GM12878 (cell line): ENCODE results near the gene NEDD8. TPM values are rescaled to one million over a fixed set of nuclear protein-coding genes. Genes with fewer than 3 reads are reported as not detected.

ENCODE experiments used
- ATAC-seq: fragments of 200-7000 bp; cut with Tn5 transposase; 3 replicates; pipeline ENCODE4 v1.9.1; 2020; ENCODE audit warnings: mild to moderate bottlenecking, moderate library complexity
- BruUV-seq: library from RNA; stranded (reverse); fragments of 400-500 nt; replicated peaks from 2 replicates; lab custom pipeline; 2021; lab: Mats Ljungman, UMichigan
- CTCF ChIA-PET: fragments of 300-600 bp; sonication (Branson Sonifier 250); formaldehyde crosslinking; extraction: SDS; loops from one replicate; lab custom pipeline; 2021; ENCODE audit warnings: inconsistent platforms; lab: Yijun Ruan, JAX
- POLR2A ChIA-PET: fragments of 350-600 bp; formaldehyde crosslinking; extraction: SDS; loops from one replicate; lab custom pipeline; 2021; ENCODE audit warnings: inconsistent platforms; lab: Charles Lee
- RAD21 ChIA-PET: fragments of 300-600 bp; sonication (Branson Sonifier 250); formaldehyde crosslinking; loops from one replicate; lab custom pipeline; 2023; ENCODE audit warnings: antibody characterized with exemption; ENCODE audit not compliant: unreplicated experiment; lab: Charles Lee
- SMC1A ChIA-PET: fragments of 300-600 bp; sonication (Branson Sonifier 250); formaldehyde crosslinking; loops from one replicate; lab custom pipeline; 2023; ENCODE audit not compliant: unreplicated experiment, uncharacterized antibody; lab: Charles Lee
- DNase-seq: peaks from one replicate; pipeline ENCODE4 v3.0.0-alpha.2; 2011; ENCODE audit warnings: low read depth, low spot score
- FAIRE-seq: peaks from 3 replicates; lab custom pipeline; 2011; peaks lifted over from hg19 to GRCh38; lab: Jason Lieb, UNC
- H2AFZ ChIP-seq: 2 replicates; pipeline ENCODE4 v1.6.0; 2011; ENCODE audit warnings: low read depth, low read length, control low read depth; ENCODE audit not compliant: control insufficient read depth
- H3K27ac ChIP-seq: 2 replicates; pipeline ENCODE4 v1.5.1; 2011; ENCODE audit warnings: control low read depth; ENCODE audit not compliant: control insufficient read depth, insufficient read depth
- H3K27me3 ChIP-seq, 2 experiments: replicated peaks in 1 of 2; 2 replicates each; pipeline versions ENCODE4 v1.6.0 to v1.6.1; 2011; ENCODE audit warnings: low read length in 1 of 2; ENCODE audit not compliant: control insufficient read depth in 2 of 2, insufficient read depth in 2 of 2
- H3K36me3 ChIP-seq, 2 experiments: 2 replicates each; pipeline ENCODE4 v1.5.1; 2011; ENCODE audit warnings: low read length in 1 of 2; ENCODE audit not compliant: control insufficient read depth in 2 of 2, insufficient read depth in 2 of 2
- H3K4me1 ChIP-seq: 2 replicates; pipeline ENCODE4 v1.6.1; 2011; ENCODE audit warnings: mild to moderate bottlenecking, low read length, moderate library complexity, mixed read lengths; ENCODE audit not compliant: control insufficient read depth, insufficient read depth
- H3K4me2 ChIP-seq: 2 replicates; pipeline ENCODE4 v1.6.0; 2011; ENCODE audit warnings: control low read depth; ENCODE audit not compliant: control insufficient read depth, insufficient read depth
- H3K4me3 ChIP-seq: fragments of 200-600 bp; sonication (generic); 2 replicates; pipeline ENCODE4 v1.5.1; 2016
- H3K79me2 ChIP-seq: 2 replicates; pipeline ENCODE4 v1.6.0; 2011; ENCODE audit warnings: low read length; ENCODE audit not compliant: control insufficient read depth, insufficient read depth
- H3K9ac ChIP-seq: 2 replicates; pipeline ENCODE4 v1.8.0; 2011; ENCODE audit warnings: low read length, control low read depth, mixed read lengths; ENCODE audit not compliant: control insufficient read depth, insufficient read depth
- H3K9me3 ChIP-seq: replicated peaks from 3 replicates; pipeline ENCODE4 v1.5.1; 2011; ENCODE audit warnings: mild to moderate bottlenecking, low read length; ENCODE audit not compliant: control insufficient read depth, insufficient read depth
- H4K20me1 ChIP-seq: 2 replicates; pipeline ENCODE4 v1.6.0; 2011; ENCODE audit not compliant: control insufficient read depth, insufficient read depth
- FOS ChIP-seq: IDR thresholded peaks from 3 replicates; pipeline ENCODE4 v1.6.1; 2011; ENCODE audit warnings: borderline replicate concordance; ENCODE audit not compliant: insufficient read length; ENCODE audit errors: extremely low read depth
- HDAC2 ChIP-seq: fragments of 200-600 bp; sonication (generic); IDR thresholded peaks from 2 replicates; pipeline ENCODE4 v1.6.1; 2017
- IKZF2 ChIP-seq, 2 experiments: fragments of 450-650 bp; IDR thresholded peaks; 2 replicates each; pipeline ENCODE4 v1.6.1; 2017; ENCODE audit warnings: mild to moderate bottlenecking in 2 of 2, moderate library complexity in 2 of 2
- RELA ChIP-seq: fragments of 450-650 bp; IDR thresholded peaks from 2 replicates; pipeline ENCODE4 v1.8.0; 2014; ENCODE audit warnings: borderline replicate concordance; ENCODE audit not compliant: partially characterized antibody
- SPI1 ChIP-seq: IDR thresholded peaks from 2 replicates; pipeline ENCODE4 v1.6.1; 2011; ENCODE audit warnings: low read depth, mild to moderate bottlenecking, low read length, moderate library complexity, borderline replicate concordance; ENCODE audit not compliant: insufficient read depth
- SREBF1 ChIP-seq: IDR thresholded peaks from 2 replicates; pipeline ENCODE4 v1.6.1; 2012; ENCODE audit warnings: mild to moderate bottlenecking, low read length
- SRF ChIP-seq, 2 experiments: IDR thresholded peaks; 2 replicates each; pipeline ENCODE4 v1.6.1; 2011; ENCODE audit warnings: low read depth in 2 of 2, low read length in 2 of 2, mild to moderate bottlenecking in 1 of 2, moderate library complexity in 1 of 2
- TAF1 ChIP-seq: IDR thresholded peaks from 2 replicates; pipeline ENCODE4 v1.6.1; 2011; ENCODE audit warnings: mild to moderate bottlenecking, low read depth, low read length, borderline replicate concordance
- TCF7 ChIP-seq: IDR thresholded peaks from 2 replicates; pipeline ENCODE4 v1.6.1; 2014; ENCODE audit warnings: antibody characterized with exemption, borderline replicate concordance
- ZNF384 ChIP-seq: IDR thresholded peaks from 2 replicates; pipeline ENCODE4 v1.6.1; 2012; ENCODE audit warnings: low read depth, mild to moderate bottlenecking, low read length, improper control_type of control experiment, borderline replicate concordance
- WGBS: methylation state at CpG from one replicate; pipeline ENCODE4 v1.1.6; 2016; ENCODE audit warnings: low lambda C conversion rate; ENCODE audit not compliant: insufficient replicate concordance, insufficient coverage; ENCODE audit errors: missing lambda C conversion rate; 5-methylcytosine and 5-hydroxymethylcytosine counted together
- in situ Hi-C: fragments of 300-500 bp; cut with MboI; formaldehyde crosslinking; loops from 9 replicates; pipeline ENCODE4 v1.14.3; 2018; ENCODE audit warnings: mixed read lengths
- intact Hi-C: fragments of 100-400 bp; cut with micrococcal nuclease; formaldehyde crosslinking; loops from one replicate; pipeline ENCODE4 v1.14.2; 2022; ENCODE audit not compliant: unreplicated experiment
- polyA plus RNA-seq, 11 experiments: library from polyadenylated mRNA; depleted of rRNA in 4 of 11; unstranded in 6 of 11; stranded (reverse) in 5 of 11; fragments of >200 nt; fragmentation: Nextera tagmentation in 4 of 11; fragmentation: Illumina TruSeq in 1 of 11; extraction: Ambion mirVana in 4 of 11; extraction: Trizol in 1 of 11; gene quantifications; 1 replicate in 1 of 11; 2 replicates in 10 of 11; pipeline versions ENCODE4 v1.2.1 to v1.2.3, GENCODE V29; 2011 to 2016; ENCODE audit warnings: inconsistent platforms in 2 of 11, missing spikeins in 2 of 11, low read depth in 1 of 11
- total RNA-seq, 4 experiments: library from RNA; depleted of rRNA in 3 of 4; stranded (reverse); fragments of >200 nt in 3 of 4; fragmentation: Illumina TruSeq in 1 of 4; extraction: Trizol in 1 of 4; gene quantifications; 2 replicates each; pipeline versions ENCODE4 v1.2.1 to v1.2.3, GENCODE V29; 2013 to 2021
- TF ChIP-seq, protein P1 (sequence below): fragments of 450-650 bp; IDR thresholded peaks from 2 replicates; pipeline ENCODE4 v1.6.1; 2017; ENCODE audit warnings: mild to moderate bottlenecking, low read depth, inconsistent platforms; ENCODE audit not compliant: poor library complexity, severe bottlenecking
- TF ChIP-seq, protein P2 (sequence below): IDR thresholded peaks from 2 replicates; pipeline ENCODE4 v1.6.1; 2012; ENCODE audit warnings: low read length, inconsistent platforms

The NEDD8 gene
- total and polyA plus RNA-seq, 10 of the 15 experiments (the other 5 are each of a cell fraction or from before 2014, with no cell fraction given): 164 to 991 (median 300) TPM

DNA sequence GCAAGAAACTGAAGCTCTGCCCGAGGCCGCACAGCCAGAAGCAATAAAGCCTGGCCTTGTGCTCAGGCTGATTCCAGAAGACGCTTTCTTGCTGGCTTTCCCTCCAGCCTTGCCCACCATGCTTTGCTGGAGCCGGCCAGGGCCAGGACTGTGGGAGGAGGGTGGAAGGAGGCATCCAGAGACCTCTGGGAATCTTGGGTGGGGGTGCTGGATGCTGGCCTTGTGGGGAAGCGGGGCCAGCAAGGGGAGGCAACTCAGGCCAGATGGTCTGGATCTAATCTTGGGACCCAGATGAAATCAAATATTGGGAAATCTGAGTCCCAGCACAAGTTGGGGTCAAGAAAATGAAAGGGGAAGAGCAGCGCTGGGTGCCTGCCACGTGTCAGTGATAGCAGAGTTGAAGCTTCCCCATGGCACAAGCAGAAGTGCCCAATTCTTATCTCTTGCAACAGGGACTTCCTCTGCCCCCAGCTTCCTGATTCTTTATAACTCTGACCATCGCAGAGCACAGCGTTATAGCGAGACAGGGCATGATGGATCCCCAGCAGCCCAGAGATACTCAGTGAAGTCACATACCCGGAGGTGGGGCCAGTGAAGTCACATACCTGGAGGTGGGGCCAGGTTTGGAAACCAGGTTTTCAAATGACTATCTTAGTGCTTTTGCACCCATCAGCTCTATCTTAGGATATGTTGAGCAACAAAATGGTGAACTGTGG is 45.6 kb upstream of the NEDD8 start:
- no peak overlapping the region for H3K9ac ChIP-seq
- SMC1A ChIA-PET: interaction anchor here (2.9 to 11.8 kb wide), 4 partner anchors 12 to 36 kb away, joined by 18 to 141 read pairs (median 68); partner anchors contain the start of genes DHRS1, NOP9 and TINF2
- H3K79me2 ChIP-seq: peaks cover 2% of the 10 kb centered on the region; the same call in 1 of the 2 replicates
- TF ChIP-seq TAF1 (no peak), FOS (no peak), SPI1 (peak; percentile 13; the same call in 1 of the 2 replicates)
- BruUV-seq: no TSS peak
- H3K27me3 ChIP-seq: no peaks in the 10 kb centered on the region
- 65% methylated on average over 11 of the region's 11 CpGs for WGBS
- peak overlapping the region; percentile 30; the same call in 1 of the 2 replicates for H3K4me2 ChIP-seq
- ATAC-seq (no peak), FAIRE-seq (no peak), DNase-seq (no peak)
- H3K4me3 ChIP-seq: no peak overlapping the region
- no peak overlapping the region for H3K27ac ChIP-seq
- peaks cover 55% of the 10 kb centered on the region for H3K4me1 ChIP-seq
- intact Hi-C loops (no loop called here), in situ Hi-C loops (no loop called here)
- CTCF ChIA-PET: interaction anchor here (0.6 to 17.1 kb wide), 6 partner anchors 17 to 144 kb away, joined by 3 to 269 read pairs (median 16); partner anchors contain the start of genes CIDEB, DHRS1, NOP9 and TINF2
- RAD21 ChIA-PET: interaction anchor here (0.7 to 4.8 kb wide), 2 partner anchors 19 to 35 kb away, joined by 3 to 26 read pairs; partner anchors contain the start of gene TINF2
- POLR2A ChIA-PET: interaction anchor here (0.6 to 3.0 kb wide), 5 partner anchors 9 to 1351 kb away, joined by 3 to 11 read pairs (median 4); no protein-coding TSS in a partner anchor
- H4K20me1 ChIP-seq: no peaks in the 10 kb centered on the region
- H3K36me3 ChIP-seq: no peaks in the 10 kb centered on the region
- H3K9me3 ChIP-seq: no peaks in the 10 kb centered on the region; the same call in 2 of the 3 replicates
- peak overlapping the region; percentile 28; the same call in 1 of the 2 replicates for H2AFZ ChIP-seq

DNA sequence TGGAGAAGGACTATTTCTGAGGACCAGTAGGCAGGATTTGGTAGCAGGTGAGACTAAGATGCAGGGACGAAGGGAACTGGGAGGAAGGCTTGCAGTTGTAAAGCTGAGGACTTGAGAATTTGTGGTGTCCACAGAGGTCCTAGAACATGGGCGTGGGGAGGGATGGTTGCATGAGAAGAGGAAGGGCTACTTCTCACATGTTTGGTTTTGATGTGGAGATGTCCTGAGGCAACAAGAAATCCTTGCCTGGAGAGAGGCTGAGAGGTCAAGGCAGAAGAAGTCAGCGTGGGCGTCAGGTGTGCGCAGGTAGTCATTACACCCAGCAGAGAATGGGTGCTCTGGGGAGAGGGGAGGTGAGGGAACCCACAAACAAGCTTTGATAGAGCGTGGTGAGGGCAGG is 44.9 kb upstream of the NEDD8 start:
- no peak overlapping the region for H2AFZ ChIP-seq
- 94% methylated on average over 6 of the region's 6 CpGs for WGBS
- RAD21 ChIA-PET: no interaction called here
- no peak overlapping the region for H3K27ac ChIP-seq
- no peaks in the 10 kb centered on the region; the same call in 2 of the 3 replicates for H3K9me3 ChIP-seq
- H3K27me3 ChIP-seq: no peaks in the 10 kb centered on the region
- no peak overlapping the region for H3K9ac ChIP-seq
- no peaks in the 10 kb centered on the region for H4K20me1 ChIP-seq
- DNase-seq: no peak
- H3K4me3 ChIP-seq: no peak overlapping the region
- BruUV-seq: no TSS peak
- no peak for FAIRE-seq
- in situ Hi-C loops (no loop called here), intact Hi-C loops (no loop called here)
- no peak for ATAC-seq
- CTCF ChIA-PET: interaction anchor here (0.6 to 17.1 kb wide), 7 partner anchors 18 to 145 kb away, joined by 3 to 269 read pairs (median 3); partner anchors contain the start of genes CIDEB, DHRS1, MDP1 and NOP9
- SMC1A ChIA-PET: interaction anchor here (8.9 to 11.8 kb wide), 2 partner anchors 20 to 33 kb away, joined by 115 to 141 read pairs; partner anchors contain the start of genes DHRS1, NOP9 and TINF2
- H3K4me2 ChIP-seq: peak overlapping the region; percentile 18; the same call in 1 of the 2 replicates
- H3K79me2 ChIP-seq: peaks cover 4% of the 10 kb centered on the region; the same call in 1 of the 2 replicates
- peaks cover 58% of the 10 kb centered on the region for H3K4me1 ChIP-seq
- POLR2A ChIA-PET: interaction anchor here (0.6 to 10.9 kb wide), 3 partner anchors 10 to 1350 kb away, joined by 3 to 171 read pairs (median 4); partner anchors contain the start of gene TINF2
- H3K36me3 ChIP-seq: no peaks in the 10 kb centered on the region
- no peak for TF ChIP-seq IKZF2 (IDR thresholded peaks at IDR 0.05)
- no peak for TF ChIP-seq ZNF384
- no peak for TF ChIP-seq RELA
- no peak for TF ChIP-seq SRF (IDR thresholded peaks at IDR 0.05; ENCODE audit: low read depth in 2 of 2, low read length in 2 of 2)
- no peak for TF ChIP-seq HDAC2
- no peak for TF ChIP-seq SREBF1
- TF ChIP-seq, protein P1, sequence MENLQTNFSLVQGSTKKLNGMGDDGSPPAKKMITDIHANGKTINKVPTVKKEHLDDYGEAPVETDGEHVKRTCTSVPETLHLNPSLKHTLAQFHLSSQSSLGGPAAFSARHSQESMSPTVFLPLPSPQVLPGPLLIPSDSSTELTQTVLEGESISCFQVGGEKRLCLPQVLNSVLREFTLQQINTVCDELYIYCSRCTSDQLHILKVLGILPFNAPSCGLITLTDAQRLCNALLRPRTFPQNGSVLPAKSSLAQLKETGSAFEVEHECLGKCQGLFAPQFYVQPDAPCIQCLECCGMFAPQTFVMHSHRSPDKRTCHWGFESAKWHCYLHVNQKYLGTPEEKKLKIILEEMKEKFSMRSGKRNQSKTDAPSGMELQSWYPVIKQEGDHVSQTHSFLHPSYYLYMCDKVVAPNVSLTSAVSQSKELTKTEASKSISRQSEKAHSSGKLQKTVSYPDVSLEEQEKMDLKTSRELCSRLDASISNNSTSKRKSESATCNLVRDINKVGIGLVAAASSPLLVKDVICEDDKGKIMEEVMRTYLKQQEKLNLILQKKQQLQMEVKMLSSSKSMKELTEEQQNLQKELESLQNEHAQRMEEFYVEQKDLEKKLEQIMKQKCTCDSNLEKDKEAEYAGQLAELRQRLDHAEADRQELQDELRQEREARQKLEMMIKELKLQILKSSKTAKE: no peak
- no peak for TF ChIP-seq TCF7
- TF ChIP-seq, protein P2, sequence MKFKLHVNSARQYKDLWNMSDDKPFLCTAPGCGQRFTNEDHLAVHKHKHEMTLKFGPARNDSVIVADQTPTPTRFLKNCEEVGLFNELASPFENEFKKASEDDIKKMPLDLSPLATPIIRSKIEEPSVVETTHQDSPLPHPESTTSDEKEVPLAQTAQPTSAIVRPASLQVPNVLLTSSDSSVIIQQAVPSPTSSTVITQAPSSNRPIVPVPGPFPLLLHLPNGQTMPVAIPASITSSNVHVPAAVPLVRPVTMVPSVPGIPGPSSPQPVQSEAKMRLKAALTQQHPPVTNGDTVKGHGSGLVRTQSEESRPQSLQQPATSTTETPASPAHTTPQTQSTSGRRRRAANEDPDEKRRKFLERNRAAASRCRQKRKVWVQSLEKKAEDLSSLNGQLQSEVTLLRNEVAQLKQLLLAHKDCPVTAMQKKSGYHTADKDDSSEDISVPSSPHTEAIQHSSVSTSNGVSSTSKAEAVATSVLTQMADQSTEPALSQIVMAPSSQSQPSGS: no peak
